Testis (tissue), 3 donors: ENCODE results near the gene QSOX2. TPM values are rescaled to one million over a fixed set of nuclear protein-coding genes. Genes with fewer than 3 reads are reported as not detected.

ENCODE experiments used
- DNase-seq: peaks from one replicate; pipeline ENCODE4 v3.0.0-alpha.2; 2019
- H3K27ac ChIP-seq, 2 donors: fragments of 200-600 bp; sonication (generic); one replicate each; pipeline ENCODE4 v1.5.1; 2019
- H3K27me3 ChIP-seq: fragments of 200-600 bp; sonication (generic); one replicate; pipeline ENCODE4 v1.5.1; 2019
- H3K36me3 ChIP-seq: fragments of 200-600 bp; sonication (generic); one replicate; pipeline ENCODE4 v1.5.1; 2017; ENCODE audit warnings: low read depth; ENCODE audit errors: missing control alignments
- H3K4me1 ChIP-seq: fragments of 200-600 bp; sonication (generic); one replicate; pipeline ENCODE4 v1.5.1; 2019
- H3K4me3 ChIP-seq, 2 donors: fragments of 200-600 bp; sonication (generic); one replicate each; pipeline ENCODE4 v1.5.1; 2017 to 2019
- H3K9me3 ChIP-seq: fragments of 200-600 bp; sonication (generic); one replicate; pipeline ENCODE4 v1.5.1; 2017
- CTCF ChIP-seq, 3 experiments: fragments of 450-650 bp in 2 of 3; fragments of 200-600 bp in 1 of 3; sonication (generic) in 1 of 3; IDR thresholded peaks; one replicate each; pipeline ENCODE4 v1.5.1; 2016 to 2019; ENCODE audit warnings: antibody characterized with exemption in 3 of 3, mild to moderate bottlenecking in 2 of 3, moderate library complexity in 1 of 3
- POLR2A ChIP-seq: fragments of 450-650 bp; IDR thresholded peaks from one replicate; pipeline ENCODE4 v1.6.1; 2017; ENCODE audit warnings: antibody characterized with exemption, mild to moderate bottlenecking, moderate library complexity
- WGBS, 2 donors: methylation state at CpG; one replicate each; pipeline ENCODE4 v1.1.5; 2018; 5-methylcytosine and 5-hydroxymethylcytosine counted together
- intact Hi-C: fragments of 100-400 bp; cut with DNase I; formaldehyde crosslinking; loops from one replicate; pipeline ENCODE4 v1.15.1; 2023; ENCODE audit warnings: low total_unique reads
- polyA plus RNA-seq: library from polyadenylated mRNA; stranded (reverse); fragments of 350-450 nt; fragmentation: Illumina TruSeq; extraction: RNeasy Lipid Tissue Mini Kit (QIAGEN cat#74804); gene quantifications from one replicate; pipeline ENCODE4 v1.2.3, GENCODE V29; 2014; ENCODE audit warnings: low read depth, low replicate concordance; ENCODE audit not compliant: insufficient read depth
- total RNA-seq, 2 donors: library from RNA; depleted of rRNA; stranded (reverse); fragments of >200 nt; gene quantifications; one replicate each; pipeline ENCODE4 v1.2.3, GENCODE V29; 2016

The QSOX2 gene
- total and polyA plus RNA-seq, 3 donors from 2014 or later, result 22.1 to 23.3 (median 22.6) TPM

DNA sequence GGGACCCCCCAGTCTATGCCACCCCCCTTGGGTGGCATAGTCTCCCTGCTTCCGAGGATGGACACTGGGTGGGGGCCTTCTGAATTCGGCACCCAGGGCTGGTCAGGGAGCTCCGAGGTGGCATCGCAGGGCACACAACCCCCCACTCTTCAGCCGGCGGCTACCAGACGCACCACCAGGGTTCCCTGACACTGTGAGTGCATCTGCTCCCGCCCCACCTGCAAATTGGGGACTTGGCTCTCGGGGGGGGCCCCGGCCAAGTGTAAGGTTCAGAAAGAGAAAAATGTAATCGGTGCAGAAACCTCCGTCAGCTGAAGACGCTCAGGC, 12.7 kb upstream of the QSOX2 start:
- Histone ChIP-seq H3K9me3 (no peaks in the 10 kb centered on the region), H3K4me1 (peaks cover 15% of the 10 kb centered on the region), H3K27me3 (no peaks in the 10 kb centered on the region), H3K4me3 (no peak overlapping the region), H3K36me3 (no peaks in the 10 kb centered on the region), H3K27ac (no peak overlapping the region)
- 87 to 89% methylated on average over 11 to 13 of the region's 13 CpGs for WGBS, 2 donors
- DNase-seq, result no peak
- TF ChIP-seq CTCF (IDR thresholded peaks at IDR 0.05), result no peak
- no peak for TF ChIP-seq POLR2A
- intact Hi-C loops, result no loop called here

DNA sequence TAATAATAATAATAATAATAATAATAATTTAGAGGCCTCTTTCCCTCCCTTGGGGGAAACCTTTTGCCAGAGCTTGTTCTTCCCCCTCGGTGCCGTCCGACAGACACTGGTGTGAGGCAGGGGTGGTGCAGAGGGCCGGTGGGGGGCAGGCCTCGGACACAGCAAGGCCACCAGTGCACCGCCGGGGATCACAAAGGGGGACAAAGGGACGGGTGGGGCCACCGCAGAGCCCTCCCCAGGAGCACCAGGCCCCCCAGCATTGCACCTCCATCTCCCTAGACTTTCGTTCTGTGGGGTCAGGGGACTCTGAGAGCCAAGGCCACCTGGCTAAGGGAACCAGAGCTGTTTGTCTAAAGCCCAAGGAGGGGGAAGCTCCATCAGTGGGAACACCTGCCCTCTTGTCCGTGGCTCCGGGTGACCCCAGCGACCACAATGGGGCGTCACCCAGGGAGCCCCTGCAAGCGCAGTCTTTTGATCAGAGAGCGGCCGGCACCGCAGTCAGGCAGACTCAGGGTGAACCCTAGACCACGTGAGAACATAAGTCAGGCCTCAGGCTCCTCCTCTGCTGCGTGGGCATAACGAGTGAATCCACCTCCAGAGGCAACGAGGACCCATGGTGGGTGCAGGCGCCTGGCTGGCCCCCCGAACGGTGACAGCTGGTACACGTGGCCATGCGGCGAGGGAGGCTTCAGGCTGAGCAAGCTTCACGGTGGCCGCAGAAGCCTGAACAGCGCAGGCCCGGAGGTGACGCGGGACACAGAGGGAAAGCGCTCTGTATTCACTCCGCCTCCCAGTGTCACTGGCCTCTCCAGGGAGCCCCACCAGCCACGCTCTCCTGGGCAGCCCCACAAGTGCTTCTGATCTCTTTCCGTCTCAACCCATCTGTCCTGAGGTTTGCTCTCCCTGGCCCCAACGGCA, 12.0 kb upstream of the QSOX2 start:
- TF ChIP-seq POLR2A (no peak), CTCF (IDR thresholded peaks at IDR 0.05) (no peak)
- Histone ChIP-seq H3K9me3 (no peaks in the 10 kb centered on the region), H3K27me3 (no peaks in the 10 kb centered on the region), H3K36me3 (no peaks in the 10 kb centered on the region), H3K27ac (no peak overlapping the region), H3K4me1 (peaks cover 15% of the 10 kb centered on the region), H3K4me3 (no peak overlapping the region)
- 89 to 91% methylated on average over 27 to 39 of the region's 39 CpGs for WGBS, 2 donors
- intact Hi-C loops, result no loop called here
- DNase-seq, result no peak

GRCh38 chr9:136255896-136256890, 10.6 kb upstream of the QSOX2 start:
- 72 to 77% methylated on average over 4 to 27 of the region's 28 CpGs for WGBS, 2 donors
- Histone ChIP-seq H3K4me1 (peaks cover 15% of the 10 kb centered on the region), H3K9me3 (no peaks in the 10 kb centered on the region), H3K27me3 (no peaks in the 10 kb centered on the region), H3K4me3 (no peak overlapping the region), H3K27ac (no peak overlapping the region), H3K36me3 (no peaks in the 10 kb centered on the region)
- intact Hi-C loops, result no loop called here
- DNase-seq, result no peak
- no peak for TF ChIP-seq POLR2A
- peak in 1 of 3 experiments; percentile 20 for TF ChIP-seq CTCF (IDR thresholded peaks at IDR 0.05)

GRCh38 chr9:136255166-136255538, 9.5 kb upstream of the QSOX2 start:
- Histone ChIP-seq H3K4me1 (peaks cover 15% of the 10 kb centered on the region), H3K36me3 (no peaks in the 10 kb centered on the region), H3K9me3 (no peaks in the 10 kb centered on the region), H3K4me3 (no peak overlapping the region), H3K27me3 (no peaks in the 10 kb centered on the region), H3K27ac (no peak overlapping the region)
- WGBS, 2 donors, result 20 to 33% methylated on average over 1 to 12 of the region's 12 CpGs
- DNase-seq, result no peak
- intact Hi-C loops, result no loop called here
- TF ChIP-seq CTCF (IDR thresholded peaks at IDR 0.05), result no peak
- TF ChIP-seq POLR2A, result no peak
